GM23338 (cell line): Measurements from ENCODE around the gene CYTL1. TPM values are rescaled to one million over a fixed set of nuclear protein-coding genes. Genes with fewer than 3 reads are reported as not detected.

Experiments used
- ATAC-seq: fragments of 200-7000 bp; cut with Tn5 transposase; 3 replicates; pipeline ENCODE4 v1.9.1; 2020
- DNase-seq: peaks from one replicate; pipeline ENCODE4 v3.0.0-alpha.2; 2015; ENCODE audit warnings: low spot score
- H2AFZ ChIP-seq: fragments of 200-600 bp; sonication (generic); 2 replicates; pipeline ENCODE4 v1.8.0; 2016; ENCODE audit warnings: antibody characterized with exemption, mild to moderate bottlenecking, moderate library complexity
- H3F3A ChIP-seq: fragments of 200-600 bp; sonication (generic); replicated peaks from 2 replicates; pipeline ENCODE4 v1.8.0; 2017; ENCODE audit warnings: antibody characterized with exemption, mixed run types, low read depth
- H3K27ac ChIP-seq: fragments of 200-600 bp; sonication (generic); 2 replicates; pipeline ENCODE4 v1.6.1; 2016; ENCODE audit warnings: low read depth
- H3K27me3 ChIP-seq: fragments of 200-600 bp; sonication (generic); 2 replicates; pipeline ENCODE4 v1.8.0; 2016; ENCODE audit warnings: mild to moderate bottlenecking, mixed run types, moderate library complexity; ENCODE audit not compliant: insufficient read depth
- H3K36me3 ChIP-seq: fragments of 200-600 bp; sonication (generic); 2 replicates; pipeline ENCODE4 v1.8.0; 2016; ENCODE audit warnings: mild to moderate bottlenecking; ENCODE audit not compliant: insufficient read depth
- H3K4me1 ChIP-seq: fragments of 200-600 bp; sonication (generic); 2 replicates; pipeline ENCODE4 v1.8.0; 2016; ENCODE audit warnings: mild to moderate bottlenecking, moderate library complexity; ENCODE audit not compliant: insufficient read depth
- H3K4me2 ChIP-seq: fragments of 200-600 bp; sonication (generic); 2 replicates; pipeline ENCODE4 v1.7.1; 2017; ENCODE audit warnings: mixed run types
- H3K4me3 ChIP-seq: fragments of 200-600 bp; sonication (generic); 2 replicates; pipeline ENCODE4 v1.6.1; 2016; ENCODE audit warnings: mixed run types
- H3K79me2 ChIP-seq: fragments of 200-600 bp; sonication (generic); replicated peaks from 2 replicates; pipeline ENCODE4 v1.8.0; 2017; ENCODE audit warnings: mild to moderate bottlenecking; ENCODE audit not compliant: insufficient read depth
- H3K9me2 ChIP-seq: fragments of 200-600 bp; sonication (generic); 2 replicates; pipeline ENCODE4 v1.8.0; 2017; ENCODE audit not compliant: insufficient read depth
- H4K20me1 ChIP-seq: fragments of 200-600 bp; sonication (generic); replicated peaks from 2 replicates; pipeline ENCODE4 v1.8.0; 2017; ENCODE audit warnings: mild to moderate bottlenecking; ENCODE audit not compliant: insufficient read depth
- H3K27ac Mint-ChIP-seq: 2 replicates; pipeline ENCODE4 v1.8.0; 2020; ENCODE audit warnings: inconsistent platforms, mild to moderate bottlenecking, moderate library complexity, mixed read lengths
- H3K27me3 Mint-ChIP-seq: 3 replicates; pipeline ENCODE4 v1.8.0; 2022; ENCODE audit warnings: low read depth, mild to moderate bottlenecking, moderate library complexity, mixed read lengths, inconsistent platforms; ENCODE audit not compliant: insufficient read depth, poor library complexity
- H3K36me3 Mint-ChIP-seq: 3 replicates; pipeline ENCODE4 v1.8.0; 2021; ENCODE audit warnings: low read depth, mild to moderate bottlenecking, inconsistent platforms, moderate library complexity, mixed read lengths
- H3K4me1 Mint-ChIP-seq: 3 replicates; pipeline ENCODE4 v1.8.0; 2020; ENCODE audit warnings: mild to moderate bottlenecking, inconsistent platforms, mixed read lengths
- H3K4me3 Mint-ChIP-seq: 3 replicates; pipeline ENCODE4 v1.8.0; 2021; ENCODE audit warnings: moderate library complexity, mild to moderate bottlenecking, inconsistent platforms, mixed read lengths
- H3K9me3 Mint-ChIP-seq: 3 replicates; pipeline ENCODE4 v1.8.0; 2020; ENCODE audit warnings: moderate library complexity, mild to moderate bottlenecking, inconsistent platforms, mixed read lengths
- CREB1 ChIP-seq: fragments of 250-450 bp; sonication (Bioruptor Pico); IDR thresholded peaks from 2 replicates; pipeline ENCODE4 v1.5.0; 2020; ENCODE audit warnings: low read depth, mild to moderate bottlenecking, moderate library complexity
- CTCF ChIP-seq, 2 experiments: fragments of 200-600 bp in 1 of 2; sonication (generic) in 1 of 2; conservative IDR thresholded peaks; 2 replicates each; pipeline versions ENCODE4 v1.5.1 to v1.6.1; 2016 to 2017; ENCODE audit warnings: antibody characterized with exemption in 2 of 2, low read depth in 2 of 2, mild to moderate bottlenecking in 2 of 2, moderate library complexity in 1 of 2
- ETS1 ChIP-seq: IDR thresholded peaks from 2 replicates; pipeline ENCODE4 v1.6.1; 2016; ENCODE audit warnings: antibody characterized with exemption
- EZH2 ChIP-seq: fragments of 200-600 bp; sonication (generic); IDR thresholded peaks from one replicate; pipeline ENCODE4 v1.8.0; 2017; ENCODE audit warnings: antibody characterized with exemption, mild to moderate bottlenecking, low read depth; ENCODE audit not compliant: unreplicated experiment
- EZH2phosphoT487 ChIP-seq: fragments of 200-600 bp; sonication (generic); IDR thresholded peaks from one replicate; pipeline ENCODE4 v1.8.1; 2018; ENCODE audit warnings: antibody characterized with exemption; ENCODE audit not compliant: unreplicated experiment
- JUNB ChIP-seq: IDR thresholded peaks from one replicate; pipeline ENCODE4 v1.6.1; 2016; ENCODE audit warnings: antibody characterized with exemption; ENCODE audit not compliant: unreplicated experiment
- NANOG ChIP-seq: IDR thresholded peaks from 2 replicates; pipeline ENCODE4 v1.6.1; 2016; ENCODE audit warnings: antibody characterized with exemption, borderline replicate concordance
- POLR2AphosphoS5 ChIP-seq: IDR thresholded peaks from 2 replicates; pipeline ENCODE4 v1.6.1; 2016; ENCODE audit warnings: antibody characterized with exemption, low read depth
- STAT1 ChIP-seq: IDR thresholded peaks from one replicate; pipeline ENCODE4 v1.6.1; 2016; ENCODE audit warnings: antibody characterized with exemption; ENCODE audit not compliant: unreplicated experiment
- ZNF114 ChIP-seq: fragments of 250-450 bp; sonication (Bioruptor Pico); IDR thresholded peaks from 2 replicates; pipeline ENCODE4 v1.5.0; 2020; ENCODE audit warnings: mild to moderate bottlenecking, moderate library complexity
- ZNF331 ChIP-seq: fragments of 250-450 bp; sonication (Bioruptor Pico); IDR thresholded peaks from 2 replicates; pipeline ENCODE4 v1.5.0; 2020; ENCODE audit warnings: low read depth, mild to moderate bottlenecking, moderate library complexity
- ZNF462 ChIP-seq: fragments of 250-450 bp; sonication (Bioruptor Pico); IDR thresholded peaks from 2 replicates; pipeline ENCODE4 v1.5.0; 2020; ENCODE audit warnings: mild to moderate bottlenecking, moderate library complexity
- polyA plus RNA-seq: library from polyadenylated mRNA; unstranded; fragments of >200 nt; fragmentation: Nextera tagmentation; extraction: Ambion mirVana; gene quantifications from 2 replicates; pipeline ENCODE4 v1.2.1, GENCODE V29; 2016
- total RNA-seq: library from RNA; depleted of rRNA; stranded (reverse); fragments of >200 nt; shearing (Covaris generic); gene quantifications from 2 replicates; pipeline ENCODE4 v1.2.3, GENCODE V29; 2014

The CYTL1 gene
- total and polyA plus RNA-seq, 2 experiments from 2014 or later = 12.6 to 17.6 TPM

GRCh38 chr4:4992833-4993232 is 26.4 kb downstream of the CYTL1 start (continued):
- TF ChIP-seq ETS1 (no peak), ZNF331 (CRISPR knock-in tag) (no peak), CTCF (conservative IDR thresholded peaks at IDR 0.05; ENCODE audit: low read depth in 2 of 2) (no peak)

- no peak overlapping the region for H3K4me3 Mint-ChIP-seq
- H3K27me3 Mint-ChIP-seq = peaks cover 7% of the 10 kb centered on the region
- no peaks in the 10 kb centered on the region for H3K36me3 Mint-ChIP-seq
- H3K36me3 ChIP-seq = no peaks in the 10 kb centered on the region
- peaks cover 8% of the 10 kb centered on the region for H3K4me1 Mint-ChIP-seq
- no peaks in the 10 kb centered on the region for H3F3A ChIP-seq
- DNase-seq (no peak), ATAC-seq (no peak)
- peak overlapping the region; percentile 59; the same call in 1 of the 2 replicates for H2AFZ ChIP-seq
- H3K9me2 ChIP-seq = no peaks in the 10 kb centered on the region
- 0 out of 2 replicates have a peak, but pooled peaks cover 10% of the 10 kb centered on the region for H3K4me1 ChIP-seq
- H3K4me2 ChIP-seq = no peak overlapping the region
- H3K27me3 ChIP-seq = no peaks in the 10 kb centered on the region
- no peaks in the 10 kb centered on the region for H3K79me2 ChIP-seq
- no peak overlapping the region for H3K4me3 ChIP-seq
- no peaks in the 10 kb centered on the region for H3K9me3 Mint-ChIP-seq
- no peak overlapping the region for H3K27ac Mint-ChIP-seq
- H4K20me1 ChIP-seq = no peaks in the 10 kb centered on the region
- no peak overlapping the region for H3K27ac ChIP-seq
- no peak for TF ChIP-seq EZH2
- no peak for TF ChIP-seq CTCF (conservative IDR thresholded peaks at IDR 0.05; ENCODE audit: low read depth in 2 of 2)
- TF ChIP-seq ZNF114 = no peak
- TF ChIP-seq STAT1 = no peak
- TF ChIP-seq EZH2phosphoT487 = no peak
- TF ChIP-seq CREB1 (CRISPR knock-in tag) = no peak
- TF ChIP-seq NANOG = no peak
- no peak for TF ChIP-seq ETS1
- no peak for TF ChIP-seq ZNF462
- no peak for TF ChIP-seq ZNF331 (CRISPR knock-in tag)
- no peak for TF ChIP-seq JUNB
- TF ChIP-seq POLR2AphosphoS5 = no peak
Observed at GRCh38 chr4:4991541-4992099, 27.6 kb downstream of the CYTL1 start.
